B cell (primary cell): Measurements from ENCODE around the gene LRRC4C. TPM values are rescaled to one million over a fixed set of nuclear protein-coding genes. Genes with fewer than 3 reads are reported as not detected.

Experiments used
- ATAC-seq: fragments of 200-7000 bp; cut with Tn5 transposase; one replicate; pipeline ENCODE4 v1.10.0; 2021; ENCODE audit warnings: low read depth, mild to moderate bottlenecking, moderate number of reproducible peaks, moderate library complexity
- CTCF ChIA-PET: fragments of 350-600 bp; sonication (Branson Sonifier 250); formaldehyde crosslinking; loops from one replicate; lab custom pipeline; 2021; ENCODE audit warnings: antibody characterized with exemption, inconsistent platforms; lab: Charles Lee
- POLR2A ChIA-PET: fragments of 350-600 bp; sonication (Branson Sonifier 250); formaldehyde crosslinking; loops from one replicate; lab custom pipeline; 2021; ENCODE audit warnings: antibody characterized with exemption; lab: Charles Lee
- DNase-seq: peaks from one replicate; pipeline ENCODE4 v3.0.0; 2013
- H2AFZ ChIP-seq: 2 replicates; pipeline ENCODE4 v1.6.1; 2012; ENCODE audit warnings: mild to moderate bottlenecking, low read depth, low read length; ENCODE audit not compliant: insufficient read depth, poor library complexity, severe bottlenecking
- H3K27ac ChIP-seq, 2 donors: 1 replicate in 1 of 2; 2 replicates in 1 of 2; pipeline ENCODE4 v1.5.1; 2012 to 2013; ENCODE audit warnings: low read length in 2 of 2, mild to moderate bottlenecking in 2 of 2, moderate library complexity in 1 of 2
- H3K27me3 ChIP-seq, 4 experiments: fragments of 200-600 bp in 1 of 4; sonication (generic) in 1 of 4; replicated peaks in 1 of 4; 1 replicate in 2 of 4; 2 replicates in 2 of 4; pipeline versions ENCODE4 v1.6.1 to v1.7.0; 2013 to 2016; ENCODE audit warnings: low read length in 3 of 4, mild to moderate bottlenecking in 2 of 4, mixed read lengths in 1 of 4, moderate library complexity in 1 of 4; ENCODE audit not compliant: insufficient read depth in 4 of 4, control insufficient read depth in 3 of 4; ENCODE audit errors: control extremely low read depth in 1 of 4
- H3K36me3 ChIP-seq, 2 experiments: replicated peaks in 1 of 2; 1 replicate in 1 of 2; 2 replicates in 1 of 2; pipeline versions ENCODE4 v1.6.1 to v1.7.1; 2013; ENCODE audit warnings: low read length in 1 of 2; ENCODE audit not compliant: insufficient read depth in 2 of 2, control insufficient read depth in 1 of 2; ENCODE audit errors: control extremely low read depth in 1 of 2, extremely low read depth in 1 of 2
- H3K4me1 ChIP-seq, 2 donors: fragments of 200-600 bp in 1 of 2; sonication (generic) in 1 of 2; 1 replicate in 1 of 2; 2 replicates in 1 of 2; pipeline versions ENCODE4 v1.5.1 to v1.6.1; 2013 to 2017; ENCODE audit warnings: low read length in 2 of 2; ENCODE audit not compliant: control insufficient read depth in 2 of 2, insufficient read depth in 2 of 2
- H3K4me2 ChIP-seq: replicated peaks from 2 replicates; pipeline ENCODE3; 2012; ENCODE audit warnings: mild to moderate bottlenecking, low read depth, low read length; ENCODE audit not compliant: poor library complexity, severe bottlenecking
- H3K4me3 ChIP-seq, 5 experiments: fragments of 200-600 bp in 1 of 5; sonication (generic) in 1 of 5; 1 replicate in 3 of 5; 2 replicates in 2 of 5; pipeline versions ENCODE4 v1.5.1 to v1.7.0; 2011 to 2016; ENCODE audit warnings: low read length in 4 of 5, mild to moderate bottlenecking in 4 of 5, low read depth in 2 of 5, control low read depth in 1 of 5, moderate library complexity in 1 of 5; ENCODE audit not compliant: insufficient read depth in 1 of 5; ENCODE audit errors: control extremely low read depth in 1 of 5, extremely low read depth in 1 of 5
- H3K79me2 ChIP-seq: fragments of 200-600 bp; sonication (generic); one replicate; pipeline ENCODE4 v1.6.0; 2016; ENCODE audit warnings: low read length; ENCODE audit not compliant: control insufficient read depth, insufficient read depth
- H3K9ac ChIP-seq: fragments of 200-600 bp; sonication (generic); 2 replicates; pipeline ENCODE4 v1.6.1; 2017; ENCODE audit warnings: mild to moderate bottlenecking, low read length, moderate library complexity
- H3K9me3 ChIP-seq, 3 donors: one replicate each; pipeline versions ENCODE4 v1.6.1 to v1.7.1; 2013; ENCODE audit warnings: low read length in 2 of 3; ENCODE audit not compliant: control insufficient read depth in 2 of 3, insufficient read depth in 1 of 3; ENCODE audit errors: control extremely low read depth in 1 of 3
- H4K20me1 ChIP-seq: 2 replicates; pipeline ENCODE4 v1.6.0; 2012; ENCODE audit warnings: mild to moderate bottlenecking, low read length; ENCODE audit not compliant: insufficient read depth, control insufficient read depth, poor library complexity, severe bottlenecking
- H3K27ac Mint-ChIP-seq: one replicate; pipeline ENCODE4 v1.8.0; 2021; ENCODE audit warnings: mixed read lengths
- H3K27me3 Mint-ChIP-seq: one replicate; pipeline ENCODE4 v1.8.0; 2021; ENCODE audit warnings: mixed read lengths
- H3K4me1 Mint-ChIP-seq: one replicate; pipeline ENCODE4 v1.8.0; 2021; ENCODE audit warnings: mixed read lengths
- H3K4me3 Mint-ChIP-seq: one replicate; pipeline ENCODE4 v1.8.0; 2021; ENCODE audit warnings: mixed read lengths
- H3K9me3 Mint-ChIP-seq: one replicate; pipeline ENCODE4 v1.8.0; 2022; ENCODE audit warnings: mixed read lengths; ENCODE audit not compliant: insufficient read depth
- CTCF ChIP-seq: fragments of 200-600 bp; IDR thresholded peaks from one replicate; pipeline ENCODE4 v1.8.0; 2022; ENCODE audit warnings: antibody characterized with exemption, mild to moderate bottlenecking
- EZH2 ChIP-seq: IDR thresholded peaks from 2 replicates; pipeline ENCODE4 v1.6.1; 2012; ENCODE audit warnings: borderline replicate concordance, low read depth, mild to moderate bottlenecking, moderate library complexity, low read length; ENCODE audit not compliant: insufficient read depth, poor library complexity, severe bottlenecking
- WGBS: methylation state at CpG from one replicate; pipeline ENCODE4 v1.1.5; 2013; ENCODE audit warnings: missing lambda C conversion rate; ENCODE audit not compliant: insufficient coverage; 5-methylcytosine and 5-hydroxymethylcytosine counted together
- intact Hi-C: fragments of 100-400 bp; cut with micrococcal nuclease; formaldehyde crosslinking; loops from one replicate; pipeline ENCODE4 v1.10.0; 2022
- polyA plus RNA-seq: library from polyadenylated mRNA; depleted of rRNA; stranded (reverse); fragments of >200 nt; gene quantifications from 2 replicates; pipeline ENCODE4 v1.2.3, GENCODE V29; 2012
- total RNA-seq, 2 donors: library from RNA; stranded (reverse); fragments of 120-200 nt in 1 of 2; gene quantifications; 1 replicate in 1 of 2; 2 replicates in 1 of 2; pipeline versions ENCODE4 v1.2.3 to v1.2.4, GENCODE V29; 2013 to 2022

LRRC4C gene
- total and polyA plus RNA-seq, 2 donors (not counting 1 experiment from before 2014, with no cell fraction given): 0.57 TPM; not detected in 1

GRCh38 chr11:40134820-40135570 lies 1324.5 kb downstream of the LRRC4C start:
- H3K4me3 ChIP-seq: no peak overlapping the region
- no peaks in the 10 kb centered on the region for H3K27me3 ChIP-seq
- H3K9ac ChIP-seq: no peak overlapping the region
- TF ChIP-seq CTCF (no peak), EZH2 (no peak)
- H3K36me3 ChIP-seq: no peaks in the 10 kb centered on the region
- Mint-ChIP-seq H3K27me3 (no peaks in the 10 kb centered on the region), H3K4me3 (no peak overlapping the region), H3K4me1 (no peaks in the 10 kb centered on the region), H3K9me3 (no peaks in the 10 kb centered on the region), H3K27ac (no peak overlapping the region)
- H2AFZ ChIP-seq: no peak overlapping the region
- no peak overlapping the region for H3K27ac ChIP-seq
- no peak for DNase-seq
- no peak overlapping the region for H3K4me2 ChIP-seq
- ChIA-PET CTCF (no interaction called here), POLR2A (no interaction called here)
- H4K20me1 ChIP-seq: no peaks in the 10 kb centered on the region
- H3K9me3 ChIP-seq: no peaks in the 10 kb centered on the region
- ATAC-seq: no peak
- intact Hi-C loops: no loop called here
- no peaks in the 10 kb centered on the region for H3K79me2 ChIP-seq
- WGBS: no CpG with 5 or more reads among the region's 1 CpG
- no peaks in the 10 kb centered on the region for H3K4me1 ChIP-seq

GRCh38 chr11:40133498-40133897 lies 1326.0 kb downstream of the LRRC4C start:
- Mint-ChIP-seq H3K27me3 (no peaks in the 10 kb centered on the region), H3K4me3 (no peak overlapping the region), H3K27ac (no peak overlapping the region), H3K9me3 (peaks cover 2% of the 10 kb centered on the region), H3K4me1 (no peaks in the 10 kb centered on the region)
- Histone ChIP-seq H2AFZ (no peak overlapping the region), H3K9me3 (no peaks in the 10 kb centered on the region), H3K27ac (no peak overlapping the region), H3K9ac (no peak overlapping the region), H3K79me2 (no peaks in the 10 kb centered on the region), H3K4me3 (no peak overlapping the region), H3K4me2 (no peak overlapping the region), H3K27me3 (no peaks in the 10 kb centered on the region), H4K20me1 (no peaks in the 10 kb centered on the region), H3K36me3 (no peaks in the 10 kb centered on the region), H3K4me1 (no peaks in the 10 kb centered on the region)
- intact Hi-C loops: no loop called here
- DNase-seq (no peak), ATAC-seq (no peak)
- WGBS: 80% methylated on average over 1 of the region's 3 CpGs
- TF ChIP-seq CTCF (no peak), EZH2 (no peak)
- ChIA-PET POLR2A (no interaction called here), CTCF (no interaction called here)
